Measurements from ENCODE around the gene PRSS27.
"Not testable (repeated sequence)": the region's sequence is repeated elsewhere in the genome, so short reads cannot be mapped to it uniquely, and the experiment has no call there.

PRSS27 gene

DNA sequence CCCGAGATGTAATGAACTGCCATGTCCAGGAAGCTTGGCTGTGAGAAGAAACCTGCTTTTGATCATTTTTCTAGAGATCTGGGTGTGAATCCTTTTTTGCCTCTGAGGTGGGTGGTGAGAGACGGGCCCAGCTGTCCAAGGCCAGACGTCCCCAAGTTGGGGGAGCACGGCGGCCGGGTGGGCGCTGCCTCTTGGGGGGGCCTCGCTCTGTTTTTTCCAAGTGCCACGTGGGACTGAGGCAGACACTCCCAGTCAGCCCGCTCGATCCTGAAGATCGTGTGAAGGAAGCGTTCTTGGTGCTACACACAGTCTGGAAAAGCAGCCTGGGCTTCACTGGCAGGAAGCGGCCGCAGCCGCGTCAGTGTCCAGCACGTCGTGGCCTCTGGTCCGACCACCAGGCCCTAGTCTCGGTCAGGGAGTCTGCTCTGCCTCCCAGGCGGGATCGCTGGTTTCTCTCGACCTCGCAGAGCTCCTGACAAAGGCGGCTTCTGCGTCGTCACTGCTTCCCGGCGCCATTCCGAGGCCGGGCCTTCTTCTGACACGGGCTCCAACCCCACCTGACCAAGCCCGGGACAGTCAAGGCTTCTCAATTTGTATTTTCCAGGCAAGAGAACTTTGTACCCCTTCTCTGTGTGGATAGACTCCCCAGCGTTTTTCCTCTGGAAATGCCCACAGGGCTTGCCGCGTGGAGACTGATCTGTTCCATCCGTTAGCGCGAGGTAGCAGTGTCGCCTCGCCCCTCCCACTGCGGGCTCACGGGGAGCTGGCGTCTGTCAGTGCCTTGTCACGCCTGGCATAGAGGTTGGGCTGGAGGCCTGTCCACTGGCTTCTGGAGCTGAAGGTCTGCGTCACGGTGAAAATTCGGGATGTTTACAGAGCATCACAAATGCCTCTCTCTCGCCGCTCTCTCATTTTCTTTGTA, 12.4 kb downstream of the PRSS27 start:
- DNase-seq: no peak

DNA sequence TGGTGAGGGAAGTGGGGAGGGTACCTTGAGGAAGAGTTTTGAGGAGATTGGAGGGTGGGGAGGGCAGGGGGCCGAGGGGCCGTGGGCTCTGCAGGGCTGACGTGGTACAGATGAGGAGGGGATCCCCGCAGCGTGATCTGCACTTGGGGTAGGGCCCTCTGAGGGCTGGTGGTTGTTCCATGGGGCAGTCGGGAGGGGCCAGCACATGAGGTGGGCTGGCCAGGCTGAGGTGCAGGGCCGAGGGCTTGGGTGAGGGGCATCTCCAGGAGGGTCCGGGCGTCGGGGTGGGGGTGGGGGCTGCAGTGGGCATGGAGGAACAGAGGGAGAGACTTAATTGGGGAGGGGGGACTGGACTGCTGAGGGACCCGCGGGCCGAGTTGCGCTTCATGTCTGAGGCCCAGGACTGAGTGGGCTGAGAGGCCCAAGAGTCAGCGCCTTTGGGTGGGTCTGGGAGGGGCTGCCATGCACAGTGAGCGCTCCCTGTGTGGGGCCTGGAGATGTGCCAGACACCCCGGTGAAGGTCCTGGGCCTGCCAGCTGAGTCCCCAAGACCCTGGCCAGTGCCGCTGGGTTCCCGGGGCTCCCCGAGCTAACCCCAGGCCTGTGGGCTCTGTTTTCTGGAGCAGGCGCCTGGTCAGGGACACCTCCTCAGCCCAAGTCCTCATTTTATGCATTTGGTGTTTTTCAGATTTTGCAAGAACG, 13.3 kb downstream of the PRSS27 start:
- no peak for DNase-seq

DNA sequence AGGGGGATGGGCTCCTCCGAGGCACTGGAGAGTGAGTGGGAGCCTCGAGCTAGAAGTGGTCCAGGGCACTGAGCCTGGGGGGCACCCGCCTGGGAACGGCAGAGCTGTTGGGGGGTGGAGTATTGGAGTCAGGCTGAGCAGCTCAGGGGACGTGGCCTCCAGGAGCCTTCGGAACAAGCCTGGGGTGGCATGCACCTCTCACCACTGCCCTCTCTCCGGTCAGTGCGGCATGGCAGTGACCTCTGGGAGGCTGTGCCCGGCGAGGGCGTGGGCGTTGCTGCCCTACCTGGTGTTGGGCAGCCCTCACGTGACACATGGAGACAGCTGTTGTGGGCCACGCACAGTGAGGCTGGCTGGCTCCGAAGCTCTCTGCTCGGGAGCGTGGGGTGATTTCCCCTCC, 13.9 kb downstream of the PRSS27 start:
- DNase-seq: no peak

DNA sequence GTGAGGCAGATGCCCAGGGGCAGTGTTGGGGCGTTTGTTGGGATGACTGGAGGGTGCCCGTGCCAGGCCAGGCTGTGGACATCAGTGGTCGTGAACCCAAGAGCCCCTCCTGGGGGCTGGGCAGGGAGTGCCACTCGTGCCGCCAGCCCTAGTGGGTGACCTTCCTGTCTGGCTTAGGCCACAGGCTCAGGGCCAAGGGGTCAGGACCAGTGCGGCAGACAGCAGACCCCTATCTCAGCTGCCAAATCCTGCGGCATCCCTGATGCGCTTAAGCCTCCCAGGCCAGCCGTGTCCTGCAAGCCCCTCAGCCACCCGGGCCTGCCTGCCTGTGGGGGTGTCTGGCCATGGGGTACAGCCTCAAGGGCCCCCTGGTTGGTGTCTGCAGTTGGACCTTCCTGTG, 14.7 kb downstream of the PRSS27 start:
- no peak for DNase-seq

DNA sequence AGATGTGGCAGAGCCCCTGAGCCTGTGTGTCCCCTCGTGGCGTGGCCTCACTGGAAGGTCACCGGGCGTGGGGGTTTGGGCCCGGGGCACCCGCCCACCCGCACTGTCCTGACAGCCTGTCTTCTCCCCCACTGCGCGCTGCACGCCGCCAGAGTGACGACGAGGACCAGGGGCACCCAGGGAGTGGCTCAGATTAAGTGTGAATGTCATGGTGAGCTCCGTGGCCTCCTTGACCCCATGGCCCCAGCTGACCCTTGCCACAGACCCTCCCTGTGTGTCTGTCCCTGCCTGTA, 15.1 kb downstream of the PRSS27 start:
- no peak for DNase-seq

DNA sequence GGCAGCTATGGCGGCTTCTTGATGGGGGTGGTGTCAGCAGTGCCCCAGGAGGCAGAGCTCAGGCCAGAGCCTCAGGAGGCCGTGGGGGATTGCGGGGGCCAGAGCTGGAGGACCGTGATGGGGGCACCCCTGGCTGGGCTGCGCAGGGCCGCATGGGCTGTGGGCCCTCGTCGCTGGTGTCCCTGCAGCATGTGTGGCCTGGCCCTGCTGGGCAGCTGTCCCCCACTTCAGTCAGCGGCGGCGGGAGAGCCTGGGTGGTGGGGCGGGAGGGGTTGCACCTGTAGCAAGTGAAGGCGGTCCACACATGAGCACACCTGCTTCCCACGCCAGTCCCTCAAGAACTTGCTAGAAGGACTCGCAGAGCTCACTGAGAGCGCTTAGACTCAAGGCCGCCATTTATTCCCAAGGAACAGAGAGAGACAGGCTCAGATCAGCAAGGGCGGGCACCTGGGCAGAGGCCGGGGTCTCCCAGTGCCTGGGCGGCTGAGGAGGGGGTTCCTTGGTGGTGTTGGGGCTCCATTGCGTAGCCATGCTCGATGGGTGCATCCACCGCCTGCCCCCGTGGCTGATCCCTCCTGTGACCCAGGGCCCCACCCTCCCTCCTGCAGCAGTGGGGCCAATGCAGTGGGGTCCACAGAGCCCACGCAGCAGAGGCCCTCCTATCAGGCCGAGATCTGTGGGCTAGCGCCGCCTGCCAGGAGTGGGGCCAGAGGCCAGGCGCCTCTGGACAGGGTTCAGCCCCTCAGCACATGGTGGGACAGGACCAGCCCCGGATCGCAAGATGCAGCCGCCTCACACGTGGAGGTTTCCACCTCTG, 15.7 kb downstream of the PRSS27 start:
- DNase-seq: no peak

DNA sequence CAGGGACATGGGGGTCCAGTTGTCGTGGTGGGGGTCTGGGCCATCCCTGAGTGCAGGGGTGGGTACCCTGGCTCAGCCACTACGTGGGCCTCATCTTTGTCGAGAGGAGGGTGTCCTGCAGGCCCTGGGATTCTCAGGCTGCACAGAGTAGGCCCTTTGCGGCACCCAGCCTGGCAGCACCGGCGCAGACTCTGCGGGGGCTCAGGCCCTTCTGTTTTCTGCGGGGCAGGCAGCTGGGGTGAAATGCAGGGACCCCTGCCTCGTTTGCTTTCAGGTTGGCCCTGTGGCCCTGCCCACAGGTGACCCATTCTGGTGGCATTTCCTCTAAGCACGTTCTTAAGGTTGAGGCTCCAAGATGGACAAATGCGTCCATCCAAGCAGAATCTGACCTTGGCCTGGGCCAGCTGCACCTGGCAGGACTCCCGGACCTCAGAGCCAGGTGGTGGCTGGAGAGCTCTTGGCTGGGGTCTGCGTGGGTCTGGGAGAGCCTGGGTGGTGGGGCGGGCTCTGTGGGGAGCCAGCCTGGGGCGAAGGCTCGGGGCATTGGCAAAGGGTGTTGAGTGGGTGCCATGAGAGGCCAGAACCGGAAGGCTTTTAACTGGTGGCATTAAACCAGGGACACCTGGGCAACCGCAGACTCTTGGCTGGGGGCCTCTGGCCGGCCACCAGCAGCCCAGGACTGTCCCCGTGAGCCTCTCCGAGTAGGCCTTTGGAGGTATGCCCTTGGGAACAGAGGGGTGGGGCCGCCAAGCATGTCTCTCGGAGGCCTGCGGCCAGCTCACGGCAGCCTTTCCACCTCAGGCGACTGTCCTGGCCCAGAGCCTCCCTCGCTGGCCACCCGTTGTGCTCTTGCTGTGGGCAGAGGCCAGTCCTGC, 16.9 kb downstream of the PRSS27 start:
- no peak for DNase-seq

DNA sequence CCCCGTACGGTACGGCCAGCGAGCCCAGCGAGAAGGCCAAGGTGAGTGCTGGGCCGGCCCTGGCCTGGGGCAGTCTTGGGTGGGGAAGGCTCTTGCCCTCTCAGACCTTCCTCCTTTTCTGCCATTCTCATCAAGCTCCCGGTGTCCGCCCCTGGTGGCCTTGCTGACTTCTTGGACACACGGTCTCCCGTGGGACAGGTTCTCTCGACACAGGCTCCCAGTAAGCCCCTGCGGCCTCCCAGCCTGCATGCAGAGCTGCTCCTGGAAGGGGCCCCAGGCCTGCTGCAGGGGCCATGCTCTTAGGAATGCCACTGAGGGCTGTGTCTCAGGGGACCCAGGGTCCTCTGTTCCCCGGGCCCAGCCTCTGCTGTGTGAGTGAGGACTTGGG, 17.6 kb downstream of the PRSS27 start:
- DNase-seq: no peak

DNA sequence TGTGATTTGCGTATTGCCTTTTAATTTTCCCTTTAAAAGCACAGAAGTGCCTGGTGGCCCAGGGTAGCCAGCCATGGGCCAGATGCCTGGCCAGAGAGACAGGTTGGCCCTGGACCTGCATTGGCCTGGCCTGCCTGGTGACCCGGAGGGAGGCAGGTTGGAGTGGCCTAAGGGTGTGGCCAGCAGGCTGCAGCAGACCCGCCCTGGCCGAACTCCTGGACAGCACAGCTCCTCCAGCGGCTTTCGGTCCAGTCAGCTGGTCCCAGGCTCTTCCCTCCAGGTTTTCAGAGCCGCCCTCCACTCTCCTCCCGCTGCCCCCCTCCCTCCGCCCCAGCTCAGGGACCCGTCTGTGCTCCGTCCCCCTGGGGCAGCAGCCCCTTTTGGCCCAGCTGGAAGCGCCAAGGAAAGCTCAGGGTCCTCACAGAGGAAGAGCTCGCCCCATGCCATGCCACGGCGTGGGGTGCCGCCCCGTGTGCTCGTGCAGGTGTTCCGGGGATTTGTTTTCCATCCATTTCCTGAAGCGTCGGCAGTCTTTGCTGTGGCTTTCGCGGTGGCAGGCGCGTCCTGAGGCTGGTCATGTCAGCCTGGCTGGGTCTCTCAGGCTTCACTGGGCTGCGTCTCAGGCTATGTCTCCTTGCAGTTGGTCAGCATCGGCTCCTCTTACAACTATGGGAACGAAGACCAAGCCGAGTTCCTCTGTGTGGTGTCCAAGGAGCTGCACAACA, 18.1 kb downstream of the PRSS27 start:
- no peak for DNase-seq

DNA sequence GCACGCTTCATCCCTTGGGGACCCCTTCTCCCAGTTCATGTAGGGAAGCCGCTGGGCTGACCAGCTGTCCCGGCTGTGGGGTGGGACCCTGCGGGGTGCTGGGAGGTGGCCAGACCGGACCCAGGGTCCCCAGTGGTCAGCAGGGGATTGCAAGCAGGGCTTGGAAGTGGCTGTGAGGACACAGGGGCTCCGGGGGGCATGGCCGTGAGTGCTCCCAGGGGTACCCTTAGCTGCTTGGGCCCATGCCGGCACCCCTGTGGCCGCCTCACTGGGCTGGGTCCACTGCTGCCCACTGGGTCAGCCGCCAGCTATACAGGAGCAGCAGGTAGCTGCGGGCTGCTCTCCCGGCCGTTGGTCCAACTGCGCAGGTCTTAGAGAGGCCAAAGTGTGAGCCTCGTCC, 18.8 kb downstream of the PRSS27 start:
- DNase-seq: no peak

DNA sequence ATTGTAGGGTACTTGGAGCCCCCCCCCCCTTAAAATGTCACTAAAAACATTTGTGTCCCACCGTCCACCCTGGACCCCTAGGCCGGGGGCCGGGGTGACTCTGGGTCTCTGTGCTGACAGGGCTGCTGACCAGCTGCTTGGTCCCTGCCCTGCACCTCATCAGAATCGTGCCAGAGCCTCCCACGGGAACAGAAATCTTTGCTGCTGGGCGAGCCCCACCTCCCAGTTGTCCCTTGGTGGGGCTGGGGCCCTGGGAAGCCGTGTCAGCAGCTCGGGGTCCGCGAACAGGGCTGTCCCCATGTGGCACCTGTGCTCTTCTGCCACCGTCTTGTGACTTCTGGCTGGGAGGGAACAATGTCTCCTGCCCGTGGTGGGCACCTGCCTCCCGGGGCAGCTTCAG, 19.2 kb downstream of the PRSS27 start:
- DNase-seq: no peak

DNA sequence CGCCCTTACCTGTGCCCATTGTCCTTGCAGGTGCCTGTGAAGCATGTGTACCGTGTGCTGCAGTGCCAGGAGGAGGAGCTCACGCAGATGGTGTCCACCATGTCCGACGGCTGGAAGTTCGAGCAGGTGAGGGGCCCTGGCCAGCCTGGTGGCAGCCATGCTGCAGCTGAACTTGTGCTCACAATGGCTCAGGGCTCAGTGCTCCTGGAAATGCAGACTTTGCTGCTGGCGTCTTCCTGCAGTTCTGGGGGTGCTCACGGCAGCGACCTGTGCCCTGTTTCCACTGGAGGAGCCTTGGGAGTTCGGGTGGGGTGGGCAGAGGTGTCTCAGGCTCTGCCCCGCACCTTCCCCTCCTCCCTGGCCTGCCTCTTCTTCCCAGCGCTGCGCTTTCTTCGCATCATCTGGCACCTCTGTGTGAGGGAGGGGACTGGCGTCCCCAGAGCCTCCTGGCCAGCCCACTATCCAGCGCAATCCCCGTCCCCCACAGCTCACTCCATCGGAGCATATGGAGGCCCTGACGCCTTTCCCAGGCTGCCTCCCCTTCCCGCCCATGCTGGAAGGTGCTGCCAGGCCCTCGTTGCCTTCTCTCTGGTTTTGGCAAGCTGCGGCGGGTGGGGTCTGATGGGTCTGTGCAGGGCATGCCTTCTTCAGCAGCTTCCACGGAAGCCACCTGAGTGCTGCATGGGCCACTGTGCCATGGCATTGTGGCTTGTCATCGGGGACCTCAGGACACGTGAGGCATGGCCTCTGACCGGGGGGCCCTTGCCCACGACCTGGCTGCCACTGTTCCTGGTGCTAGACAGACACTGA, 20.0 kb downstream of the PRSS27 start:
- DNase-seq: no peak

DNA sequence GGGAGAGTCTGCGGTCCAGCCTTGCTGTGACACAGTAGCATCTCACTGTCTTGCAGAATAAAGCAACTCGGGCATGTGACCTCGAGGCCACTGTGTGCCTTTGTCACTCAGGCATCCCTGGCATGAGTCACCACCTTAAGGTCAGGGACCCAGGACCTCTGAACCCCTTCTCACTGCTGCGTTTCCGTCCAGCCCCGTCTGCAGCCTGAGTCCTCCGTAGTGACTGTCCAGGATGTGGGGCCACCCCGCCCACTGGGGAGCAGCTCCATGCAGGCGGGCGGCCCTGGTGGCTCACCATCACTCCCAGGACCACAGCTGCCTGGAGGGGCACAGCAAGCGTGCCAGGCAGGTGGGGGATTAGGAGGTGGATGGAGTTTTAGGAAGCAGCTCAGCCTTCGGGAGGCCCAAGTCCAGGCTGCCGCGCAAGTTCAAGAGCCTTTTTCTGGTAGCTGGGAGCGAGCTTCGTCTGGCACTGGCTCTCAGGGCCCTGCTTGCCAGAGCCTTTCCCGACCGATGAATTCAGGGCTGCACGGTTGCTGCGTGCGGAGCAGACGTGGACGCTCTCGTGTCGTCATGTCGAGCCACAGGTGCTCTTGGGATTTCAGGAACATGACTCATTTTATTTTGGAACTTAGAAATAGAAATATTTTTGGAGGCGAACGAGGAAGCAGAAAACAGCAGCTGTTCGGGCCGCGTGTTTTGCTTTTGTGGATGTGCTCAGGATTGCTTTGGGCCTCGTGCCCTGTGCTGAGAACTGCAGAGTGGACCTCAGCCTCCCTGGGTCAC, 20.9 kb downstream of the PRSS27 start:
- no peak for DNase-seq

DNA sequence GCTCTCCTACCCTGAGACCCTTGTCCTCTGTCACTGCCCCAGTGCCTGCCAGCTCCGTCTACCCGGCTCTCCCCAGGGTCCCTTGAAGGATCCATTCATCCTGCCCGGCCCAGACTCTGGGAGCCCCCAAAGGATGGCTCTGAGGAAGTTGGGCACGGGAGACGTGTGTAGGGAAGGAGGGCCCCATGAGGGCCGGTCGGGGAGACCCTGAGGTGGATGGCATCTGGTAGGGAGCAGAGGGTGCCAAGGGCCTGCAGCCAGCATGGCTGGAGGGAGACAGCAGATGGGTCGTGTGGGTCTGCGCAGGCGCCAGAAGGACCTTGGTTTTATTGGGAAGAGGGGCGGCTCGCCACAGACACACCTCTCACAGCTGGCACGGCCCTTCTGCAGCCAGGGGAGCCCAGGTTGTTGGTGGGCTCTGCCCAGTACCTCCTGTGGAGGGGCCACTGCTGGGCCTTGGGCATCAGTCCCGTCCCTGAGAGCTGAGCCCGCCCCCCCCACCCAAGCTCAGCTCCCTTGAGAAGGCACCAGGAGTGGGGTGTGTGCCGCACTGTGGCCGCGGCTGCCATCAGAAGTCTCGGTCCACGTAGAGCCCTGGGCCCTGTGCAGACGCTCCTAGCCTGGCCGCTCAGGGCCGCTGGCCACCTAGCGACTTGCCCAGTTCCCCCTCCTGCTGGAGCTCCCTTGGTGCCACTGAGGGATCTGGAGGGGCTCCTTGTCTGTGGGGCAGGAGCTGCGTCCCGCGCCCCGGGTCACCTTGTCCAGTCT, 21.7 kb downstream of the PRSS27 start:
- DNase-seq: no peak

DNA sequence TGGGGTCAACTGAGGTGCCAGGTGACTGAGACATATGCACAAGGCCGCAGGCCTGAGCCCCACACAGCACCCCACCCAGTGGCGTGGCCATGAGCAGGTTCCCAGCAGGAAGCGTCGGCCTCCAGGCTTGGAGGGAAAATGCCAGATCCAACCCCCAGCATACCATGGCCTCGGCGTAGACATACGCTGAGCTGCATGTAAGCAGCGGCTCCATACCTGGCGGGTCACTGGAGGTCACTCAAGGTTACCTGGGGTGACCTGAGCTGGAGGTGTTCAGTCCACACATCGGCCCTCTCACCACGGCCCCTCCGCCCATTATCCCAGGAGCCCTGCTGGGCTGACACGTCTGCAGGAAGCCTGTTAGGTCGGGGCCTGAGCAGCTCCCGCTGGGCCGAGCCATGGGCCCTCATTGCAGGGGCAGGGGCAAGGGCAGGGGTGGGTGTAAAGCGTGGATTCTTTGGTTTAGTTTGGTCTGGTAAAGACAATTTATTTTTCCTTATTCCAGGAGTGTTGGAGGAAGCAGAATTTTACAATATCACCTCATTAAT, 22.5 kb downstream of the PRSS27 start:
- DNase-seq: no peak

DNA sequence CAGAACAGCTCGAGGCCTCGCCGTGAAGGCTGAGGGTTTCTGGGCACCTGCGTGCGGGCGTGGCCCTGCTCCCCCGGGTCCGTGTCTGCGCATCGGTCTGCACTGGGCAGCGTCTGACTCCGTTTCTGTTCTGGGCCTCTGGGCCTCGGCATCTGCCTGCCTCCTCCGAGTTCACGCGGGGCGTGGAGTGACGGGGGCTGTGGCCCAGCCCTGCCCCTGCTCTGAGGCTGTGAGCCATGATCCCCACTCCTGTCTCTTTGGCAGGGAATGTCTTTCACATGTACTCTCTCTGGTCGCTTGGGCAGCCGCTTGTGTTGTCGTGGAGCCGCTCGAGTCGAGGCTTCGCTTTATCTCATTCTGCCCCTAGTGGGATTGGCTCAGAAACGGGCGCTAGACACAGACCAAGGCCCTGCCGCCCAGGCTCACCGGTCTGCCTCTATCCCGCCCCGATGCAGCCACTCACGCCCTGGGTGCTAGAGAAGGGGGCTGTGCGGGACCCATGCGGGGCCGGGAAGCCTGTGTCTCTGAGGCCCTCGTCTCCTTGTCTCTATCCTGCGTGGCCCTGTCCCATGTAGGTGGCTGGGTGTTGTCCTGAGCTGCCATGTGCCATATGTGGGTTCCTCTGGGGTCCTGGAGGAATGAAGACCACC, 23.3 kb downstream of the PRSS27 start:
- DNase-seq: not testable (repeated sequence)

DNA sequence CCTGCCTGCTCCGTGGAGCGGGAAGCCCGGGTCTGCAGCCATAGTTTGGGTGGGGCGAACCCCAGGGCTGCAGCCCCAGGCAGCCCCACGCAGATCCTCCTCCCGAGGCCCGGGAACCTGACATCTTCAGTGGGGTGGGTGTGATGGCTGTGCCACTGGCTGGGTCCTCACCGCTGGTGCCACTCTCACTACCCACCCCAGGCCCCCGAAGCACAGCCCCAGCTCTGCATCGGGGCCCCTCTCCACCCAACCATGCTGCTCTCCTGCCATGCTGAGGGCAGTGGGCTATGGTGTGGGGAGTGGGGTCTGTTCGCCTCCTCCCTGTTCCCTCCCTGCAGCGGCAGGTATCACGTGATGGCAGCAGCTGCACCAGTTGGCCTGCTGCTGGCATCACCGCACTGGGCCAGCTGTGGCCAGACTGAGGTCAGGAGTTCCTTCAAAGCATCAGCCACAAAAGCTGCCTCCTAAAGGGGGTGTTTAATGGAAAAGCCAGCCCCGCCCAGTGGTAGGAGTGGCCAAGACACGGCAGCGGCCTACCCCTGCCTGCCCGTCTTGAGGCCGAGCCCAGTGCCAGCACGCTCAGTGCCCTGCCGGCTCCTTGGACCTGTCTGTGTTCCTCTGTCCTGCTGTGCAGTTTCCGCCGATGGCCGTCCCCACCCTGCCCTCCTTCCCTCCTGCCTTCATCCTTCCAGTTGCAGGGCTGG, 26.9 kb downstream of the PRSS27 start:
- no peak for DNase-seq
